Muscle layer of duodenum (tissue), 2 donors: ENCODE data around the gene KRT222.

Experiments used
- H3K27ac ChIP-seq: one replicate; pipeline ENCODE4 v1.7.0; 2013; ENCODE audit warnings: mild to moderate bottlenecking, low read length
- H3K27me3 ChIP-seq: one replicate; pipeline ENCODE4 v1.7.0; 2013; ENCODE audit warnings: low read depth, mild to moderate bottlenecking, control low read depth, low read length
- H3K36me3 ChIP-seq, 2 donors: one replicate each; pipeline ENCODE4 v1.7.0; 2013; ENCODE audit warnings: low read length in 2 of 2, control low read depth in 1 of 2, mild to moderate bottlenecking in 1 of 2; ENCODE audit not compliant: insufficient read depth in 2 of 2, control insufficient read depth in 1 of 2
- H3K4me1 ChIP-seq, 2 donors: one replicate each; pipeline ENCODE4 v1.7.0; 2013; ENCODE audit warnings: low read length in 2 of 2, mild to moderate bottlenecking in 2 of 2, control low read depth in 1 of 2, moderate library complexity in 1 of 2; ENCODE audit not compliant: insufficient read depth in 2 of 2, control insufficient read depth in 1 of 2
- H3K4me3 ChIP-seq, 2 donors: one replicate each; pipeline ENCODE4 v1.7.0; 2013; ENCODE audit warnings: low read length in 2 of 2, low read depth in 1 of 2, mild to moderate bottlenecking in 1 of 2
- H3K9me3 ChIP-seq, 2 donors: one replicate each; pipeline ENCODE4 v1.7.0; 2013; ENCODE audit warnings: low read length in 2 of 2, control low read depth in 1 of 2, mild to moderate bottlenecking in 1 of 2; ENCODE audit not compliant: control insufficient read depth in 1 of 2
- donor health status: healthy.

The KRT222 gene

DNA sequence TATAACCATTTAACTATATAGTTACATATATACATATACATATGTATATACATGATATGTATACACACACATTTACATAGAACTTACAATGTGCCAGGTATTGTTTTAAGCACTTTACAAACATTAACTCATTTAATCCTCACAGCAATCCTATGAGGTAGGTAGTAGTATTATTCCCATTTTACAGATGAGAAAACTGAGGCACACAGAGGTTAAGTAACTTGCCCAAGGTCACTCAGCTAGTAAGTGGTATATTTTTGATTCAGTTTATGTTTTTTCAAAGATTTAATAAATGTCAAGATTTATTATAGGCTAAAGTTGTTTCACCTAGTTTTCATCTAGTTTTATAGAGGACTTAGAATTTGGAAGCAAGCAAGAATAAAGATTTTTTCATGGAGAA is 6.6 kb downstream of the KRT222 start:
- no peak overlapping the region for H3K27ac ChIP-seq
- H3K36me3 ChIP-seq, result no peaks in the 10 kb centered on the region
- no peak overlapping the region for H3K4me3 ChIP-seq
- no peaks in the 10 kb centered on the region for H3K4me1 ChIP-seq
- no peaks in the 10 kb centered on the region for H3K27me3 ChIP-seq
- H3K9me3 ChIP-seq, result no peaks in the 10 kb centered on the region

DNA sequence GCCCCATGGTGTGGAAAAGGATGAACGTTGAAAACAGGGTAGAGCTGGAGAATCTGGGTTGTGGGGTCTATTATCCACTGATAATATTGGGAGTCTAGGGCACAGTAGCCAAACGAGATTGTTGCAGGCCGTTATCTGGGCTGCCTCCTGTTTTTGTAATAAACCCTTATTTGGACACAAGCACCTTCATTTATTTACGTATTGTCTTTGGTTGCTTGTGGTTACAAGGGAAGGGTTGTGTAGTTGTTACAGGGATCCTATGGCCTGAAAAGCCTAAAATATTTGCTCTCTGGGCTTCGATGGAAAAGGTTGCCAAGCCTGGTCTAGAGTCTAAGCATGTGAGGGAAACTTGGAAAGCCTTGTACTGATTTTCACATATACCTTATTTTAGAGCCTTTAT is 13.0 kb downstream of the KRT222 start:
- Histone ChIP-seq H3K27ac (no peak overlapping the region), H3K4me3 (no peak overlapping the region), H3K36me3 (peaks cover 0 to 8% of the 10 kb centered on the region in 2 donors), H3K4me1 (peaks cover 0 to 5% of the 10 kb centered on the region in 2 donors), H3K9me3 (no peaks in the 10 kb centered on the region), H3K27me3 (no peaks in the 10 kb centered on the region)

DNA sequence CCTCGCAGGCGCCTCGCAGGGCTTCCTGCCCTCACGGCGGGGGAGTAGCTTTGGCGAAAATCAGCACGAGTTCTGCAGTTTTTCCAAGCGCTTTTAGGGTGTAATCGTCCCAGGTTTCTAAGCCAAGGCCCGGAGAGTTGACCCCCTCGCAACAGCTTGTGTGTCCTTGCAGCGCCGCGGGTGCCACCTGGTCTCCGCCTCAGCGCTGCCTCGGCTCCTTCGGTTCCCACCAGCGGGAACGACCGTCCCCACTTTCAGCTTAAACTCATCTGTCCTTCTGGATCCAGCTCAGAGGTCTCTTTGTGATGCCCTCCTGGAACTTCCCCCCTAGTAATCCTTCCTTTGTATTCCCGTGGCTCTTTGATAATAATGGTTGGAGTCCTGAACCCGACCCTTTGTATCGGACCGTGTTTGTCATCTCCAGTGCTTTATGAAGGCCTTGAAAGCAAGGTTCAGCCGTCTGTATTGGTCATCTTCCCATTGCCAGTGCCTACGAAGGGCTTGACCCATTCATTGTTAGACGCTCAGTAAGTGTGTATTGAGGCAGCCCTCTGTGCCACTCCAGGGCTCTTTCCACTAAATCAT is 16.5 kb downstream of the KRT222 start:
- no peaks in the 10 kb centered on the region for H3K9me3 ChIP-seq
- H3K27ac ChIP-seq, result peak overlapping the region; percentile 98
- peaks cover 12 to 32% of the 10 kb centered on the region in 2 donors for H3K4me1 ChIP-seq
- peak overlapping the region; percentile 91 to 96 for H3K4me3 ChIP-seq
- H3K36me3 ChIP-seq, result peaks cover 6 to 14% of the 10 kb centered on the region in 2 donors
- no peaks in the 10 kb centered on the region for H3K27me3 ChIP-seq

DNA sequence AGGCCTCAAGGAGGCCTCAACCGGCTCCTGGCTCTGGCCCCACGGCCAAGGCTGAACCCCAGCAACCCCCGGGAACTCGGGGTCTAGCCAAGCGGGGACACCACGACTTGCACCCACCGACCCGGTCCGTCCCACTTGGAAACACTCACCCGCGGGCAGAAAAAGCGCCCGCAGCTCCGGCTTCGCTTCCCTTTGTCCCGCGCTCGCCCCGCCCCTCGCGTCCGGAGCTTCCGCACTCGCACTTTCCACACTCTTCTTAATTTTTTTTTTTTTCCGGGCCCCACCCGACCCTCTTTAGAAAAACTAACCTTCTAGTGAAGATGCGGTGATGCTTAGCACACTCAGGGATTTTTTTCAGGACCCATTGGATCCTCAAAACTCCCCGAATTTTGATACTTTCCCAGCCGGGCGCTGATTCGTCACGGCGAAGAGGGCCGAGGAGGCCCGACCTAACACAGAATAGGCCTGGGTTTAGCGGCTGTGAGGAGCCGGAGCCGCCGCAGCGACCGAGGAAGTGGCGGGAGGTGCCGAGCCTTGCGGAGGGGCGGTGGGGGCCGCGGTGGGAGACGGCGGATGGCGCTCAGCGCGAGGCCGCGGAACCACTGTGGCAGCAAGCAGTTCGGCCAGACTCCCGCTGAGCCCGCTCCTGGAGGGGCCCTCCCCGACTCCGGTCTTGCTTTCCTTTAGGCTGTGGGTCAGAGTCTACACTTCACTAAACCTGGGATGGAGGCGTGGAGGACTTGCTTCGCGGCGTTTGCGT is 17.2 kb downstream of the KRT222 start, which contains the start of gene SMARCE1:
TSS of gene SMARCE1 (minus strand) at position 195 of the 760 bp plus-strand sequence. CDS start 2,016 bp downstream, outside the sequence.
- H3K4me1 ChIP-seq, result peaks cover 12 to 32% of the 10 kb centered on the region in 2 donors

DNA sequence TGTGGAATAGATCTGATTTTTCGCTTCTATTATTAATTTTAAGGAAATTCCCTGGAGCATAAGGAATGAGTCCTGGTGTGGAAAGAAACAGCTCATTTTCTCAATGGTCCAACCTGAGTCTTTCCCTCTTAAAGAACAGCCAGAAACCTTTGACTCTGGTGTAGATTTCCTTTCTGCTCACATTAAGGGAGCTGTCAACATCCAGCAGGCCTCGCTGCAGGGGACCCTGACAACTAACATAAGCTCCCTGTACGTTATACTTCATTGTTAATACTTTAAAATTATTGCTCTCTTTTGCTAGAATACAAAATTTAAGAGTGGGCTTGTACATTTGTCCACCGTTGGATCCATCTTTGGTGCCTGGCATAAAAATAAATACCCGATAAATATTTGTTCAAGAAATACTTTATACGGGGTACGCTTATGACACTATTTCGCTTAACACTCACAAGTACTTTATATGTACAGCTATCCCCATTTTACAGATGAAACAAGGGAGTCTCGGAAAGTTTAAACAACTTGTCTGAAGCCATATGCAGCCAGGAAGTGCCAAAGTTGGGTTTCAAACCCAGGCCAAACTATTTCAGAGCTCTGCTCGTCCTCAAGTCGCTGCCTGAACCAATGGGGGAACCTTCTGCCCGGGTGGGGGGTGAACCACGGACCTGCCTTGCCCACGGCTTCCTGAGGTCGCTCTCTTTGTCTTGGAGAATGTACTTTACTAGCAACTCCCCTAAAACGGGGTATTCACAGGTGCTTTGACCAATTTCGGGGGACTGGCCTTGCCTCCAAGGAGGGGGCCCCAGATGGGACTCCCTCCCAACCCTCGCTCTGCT is 18.0 kb downstream of the KRT222 start:
- Histone ChIP-seq H3K4me1 (peaks cover 12 to 32% of the 10 kb centered on the region in 2 donors), H3K27ac (peak overlapping the region; percentile 98), H3K27me3 (no peaks in the 10 kb centered on the region)

More for the DNA sequence above, 17.2 kb downstream of the KRT222 start, which contains the start of gene SMARCE1:
- no peaks in the 10 kb centered on the region for H3K9me3 ChIP-seq
- H3K36me3 ChIP-seq, result peaks cover 13 to 20% of the 10 kb centered on the region in 2 donors
- no peaks in the 10 kb centered on the region for H3K27me3 ChIP-seq
- H3K27ac ChIP-seq, result peak within 1 kb of the TSS; percentile 98
- H3K4me3 ChIP-seq, result peak within 1 kb of the TSS; percentile 91 to 96

DNA sequence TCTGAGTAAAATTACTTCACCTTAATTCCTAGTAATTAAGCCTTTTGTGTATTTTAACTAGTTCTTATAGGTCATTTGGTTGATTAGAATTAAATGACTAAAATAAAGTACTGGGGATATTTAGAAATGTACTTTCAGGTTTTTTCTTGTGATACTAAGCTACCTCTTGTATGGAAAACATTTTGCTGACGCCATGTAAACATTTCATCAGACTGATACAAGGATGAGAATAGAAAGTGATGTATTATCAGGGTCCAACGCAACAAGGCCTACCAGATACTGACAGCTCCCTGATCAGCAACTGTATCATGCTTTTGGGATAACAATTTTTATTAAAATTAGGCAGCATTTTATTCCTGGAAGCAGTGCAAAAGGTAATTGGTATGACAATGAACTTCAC is 19.0 kb downstream of the KRT222 start:
- H3K9me3 ChIP-seq, result no peaks in the 10 kb centered on the region
- H3K27me3 ChIP-seq, result no peaks in the 10 kb centered on the region
- peaks cover 12 to 32% of the 10 kb centered on the region in 2 donors for H3K4me1 ChIP-seq
- H3K4me3 ChIP-seq, result no peak overlapping the region
- H3K36me3 ChIP-seq, result peaks cover 24 to 36% of the 10 kb centered on the region in 2 donors
- no peak overlapping the region for H3K27ac ChIP-seq

More for the DNA sequence above, 18.0 kb downstream of the KRT222 start:
- peaks cover 19 to 28% of the 10 kb centered on the region in 2 donors for H3K36me3 ChIP-seq
- H3K4me3 ChIP-seq, result peak overlapping the region; percentile 91 to 96
- no peaks in the 10 kb centered on the region for H3K9me3 ChIP-seq

DNA sequence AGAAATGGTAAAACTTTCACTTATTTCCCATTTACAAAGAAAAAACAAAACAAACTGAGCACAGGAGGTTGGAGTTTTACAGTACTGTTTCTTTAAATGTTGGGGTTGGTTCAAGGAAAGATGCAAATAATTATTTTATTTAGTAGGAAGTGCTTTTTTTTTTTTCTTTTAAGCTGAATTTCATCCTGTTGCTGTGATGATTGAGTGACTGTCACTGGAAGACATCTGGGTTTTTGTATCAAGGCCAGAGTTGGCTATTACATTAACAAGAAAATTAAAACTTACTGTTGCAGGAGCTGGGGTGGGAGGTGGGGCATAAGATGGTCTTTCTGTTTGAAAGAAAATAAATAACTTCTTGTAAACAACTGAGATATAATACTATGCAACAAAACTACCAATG is 19.7 kb downstream of the KRT222 start:
- Histone ChIP-seq H3K36me3 (peaks cover 29 to 40% of the 10 kb centered on the region in 2 donors), H3K4me1 (peaks cover 12 to 32% of the 10 kb centered on the region in 2 donors), H3K27me3 (no peaks in the 10 kb centered on the region), H3K4me3 (no peak overlapping the region), H3K9me3 (no peaks in the 10 kb centered on the region), H3K27ac (no peak overlapping the region)

DNA sequence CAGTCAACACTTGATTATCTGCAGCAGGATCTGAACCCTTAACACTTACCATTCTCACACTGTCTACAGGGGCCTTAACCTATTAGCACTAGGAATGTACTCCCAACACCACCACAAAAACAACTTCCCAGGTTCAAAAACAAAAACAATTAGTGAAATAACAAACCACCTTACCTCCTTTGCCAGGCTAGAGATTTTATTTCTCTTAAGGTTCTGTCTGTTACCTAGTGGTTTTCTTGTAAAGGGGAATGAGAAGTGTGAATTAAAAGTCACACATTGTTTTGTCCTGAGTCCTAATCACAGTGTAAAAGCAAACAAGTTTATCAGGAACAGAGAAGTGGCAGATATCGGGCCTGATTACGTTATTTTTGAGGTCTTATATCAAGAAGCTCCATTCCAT is 27.0 kb downstream of the KRT222 start:
- Histone ChIP-seq H3K9me3 (no peaks in the 10 kb centered on the region), H3K4me1 (no peaks in the 10 kb centered on the region), H3K27me3 (no peaks in the 10 kb centered on the region), H3K4me3 (no peak overlapping the region), H3K36me3 (peaks cover 66% of the 10 kb centered on the region in 2 donors), H3K27ac (no peak overlapping the region)

DNA sequence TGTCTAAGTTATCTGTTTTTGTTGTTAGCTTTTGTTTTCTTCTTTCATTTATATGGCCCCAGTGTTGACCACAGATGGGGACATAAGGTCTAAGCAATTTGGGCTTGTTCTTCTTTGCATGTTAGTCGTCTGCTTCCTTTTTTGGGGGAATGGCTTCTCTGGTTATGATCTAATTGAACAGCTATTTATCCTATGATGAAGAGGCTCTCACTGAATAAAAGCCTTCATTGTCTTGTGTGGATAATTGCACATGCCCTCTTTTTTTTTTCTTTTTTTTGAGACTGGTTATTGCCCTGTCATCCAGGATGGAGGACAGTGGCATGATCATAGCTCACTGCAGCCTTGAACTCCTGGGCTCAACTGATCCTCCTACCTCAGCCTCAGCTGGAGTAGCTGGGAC is 31.1 kb downstream of the KRT222 start:
- Histone ChIP-seq H3K4me3 (no peak overlapping the region), H3K9me3 (no peaks in the 10 kb centered on the region), H3K36me3 (peaks cover 75 to 79% of the 10 kb centered on the region in 2 donors), H3K4me1 (no peaks in the 10 kb centered on the region), H3K27ac (peak overlapping the region; percentile 26), H3K27me3 (no peaks in the 10 kb centered on the region)

DNA sequence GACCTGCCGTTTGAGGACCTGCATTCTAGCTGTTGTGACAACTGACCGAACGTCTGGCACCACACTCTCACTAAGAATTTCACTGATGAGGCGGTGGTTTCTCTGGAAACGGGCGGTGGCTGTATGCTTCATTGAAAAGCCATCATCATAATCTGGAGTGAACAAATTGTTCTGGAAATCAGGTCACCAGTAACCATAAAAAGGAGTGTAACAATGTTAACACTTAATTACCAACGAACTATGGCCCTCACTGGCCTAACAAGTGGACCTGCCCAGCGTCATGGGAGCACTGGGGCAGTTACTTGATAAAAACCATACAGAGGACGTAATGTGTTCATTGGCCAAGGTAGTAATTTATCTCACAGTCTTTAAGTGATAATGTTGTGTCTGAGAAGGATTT is 32.8 kb downstream of the KRT222 start:
- H3K36me3 ChIP-seq, result peaks cover 70 to 88% of the 10 kb centered on the region in 2 donors
- no peaks in the 10 kb centered on the region for H3K9me3 ChIP-seq
- no peaks in the 10 kb centered on the region for H3K4me1 ChIP-seq
- no peak overlapping the region for H3K4me3 ChIP-seq
- no peaks in the 10 kb centered on the region for H3K27me3 ChIP-seq
- H3K27ac ChIP-seq, result peak overlapping the region; percentile 2

DNA sequence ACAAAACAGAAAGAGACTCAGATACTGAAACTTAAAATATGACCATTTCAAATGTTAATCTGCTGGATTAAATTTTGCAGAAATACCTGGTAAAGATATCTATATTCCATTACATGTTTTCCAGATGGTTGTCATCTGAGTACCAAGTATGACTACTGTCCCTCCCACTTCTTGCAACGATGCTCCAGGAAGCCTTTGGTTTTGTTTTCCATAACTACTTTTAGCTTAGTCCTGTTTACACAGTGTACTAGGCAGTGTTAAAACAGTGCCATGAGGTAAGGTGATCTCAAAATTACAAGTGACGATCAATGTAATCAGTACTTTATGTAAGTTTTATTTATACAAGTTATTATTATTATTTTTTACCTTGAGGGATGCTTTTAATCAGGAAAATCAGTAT is 35.1 kb downstream of the KRT222 start:
- no peaks in the 10 kb centered on the region for H3K4me1 ChIP-seq
- no peak overlapping the region for H3K4me3 ChIP-seq
- H3K27me3 ChIP-seq, result no peaks in the 10 kb centered on the region
- H3K36me3 ChIP-seq, result peaks cover 50 to 66% of the 10 kb centered on the region in 2 donors
- no peak overlapping the region for H3K27ac ChIP-seq
- H3K9me3 ChIP-seq, result no peaks in the 10 kb centered on the region
